SK-N-SH treated with all-trans-retinoic acid at 6 μM for 48 hours (cell line): ENCODE results near the gene DRC7.

Experiments
- ATAC-seq: fragments of 200-7000 bp; cut with Tn5 transposase; 3 replicates; pipeline ENCODE4 v1.9.1; 2020; ENCODE audit warnings: mild to moderate bottlenecking, moderate library complexity
- CREB5 ChIP-seq: fragments of 250-450 bp; sonication (Bioruptor Pico); IDR thresholded peaks from 2 replicates; pipeline ENCODE4 v1.5.1; 2020; ENCODE audit warnings: low read depth, mild to moderate bottlenecking, moderate library complexity
- CSDC2 ChIP-seq: fragments of 250-450 bp; sonication (Bioruptor Pico); IDR thresholded peaks from 2 replicates; pipeline ENCODE4 v1.5.0; 2020; ENCODE audit warnings: mild to moderate bottlenecking, moderate library complexity
- CSRNP3 ChIP-seq: fragments of 250-450 bp; sonication (Bioruptor Pico); IDR thresholded peaks from 2 replicates; pipeline ENCODE4 v1.5.1; 2021; ENCODE audit warnings: mild to moderate bottlenecking, moderate library complexity
- ESRRG ChIP-seq: fragments of 250-450 bp; sonication (Bioruptor Pico); IDR thresholded peaks from 2 replicates; pipeline ENCODE4 v1.6.1; 2021; ENCODE audit warnings: mild to moderate bottlenecking
- GLIS3 ChIP-seq: fragments of 250-450 bp; sonication (Bioruptor Pico); IDR thresholded peaks from 2 replicates; pipeline ENCODE4 v1.5.0; 2020; ENCODE audit warnings: mild to moderate bottlenecking, moderate library complexity
- ISL1 ChIP-seq: fragments of 250-450 bp; sonication (Bioruptor Pico); IDR thresholded peaks from 2 replicates; pipeline ENCODE4 v2.1.2; 2022; ENCODE audit warnings: mild to moderate bottlenecking, moderate library complexity
- PATZ1 ChIP-seq: fragments of 250-450 bp; sonication (Bioruptor Pico); IDR thresholded peaks from 2 replicates; pipeline ENCODE4 v1.8.0; 2020; ENCODE audit warnings: mild to moderate bottlenecking, moderate library complexity, borderline replicate concordance
- POU6F1 ChIP-seq: fragments of 250-450 bp; sonication (Bioruptor Pico); IDR thresholded peaks from 2 replicates; pipeline ENCODE4 v1.8.0; 2021; ENCODE audit warnings: low read depth, mild to moderate bottlenecking, moderate library complexity, borderline replicate concordance
- PPARA ChIP-seq: fragments of 250-450 bp; sonication (Bioruptor Pico); IDR thresholded peaks from 2 replicates; pipeline ENCODE4 v1.5.0; 2020; ENCODE audit warnings: mild to moderate bottlenecking, borderline replicate concordance
- RARB ChIP-seq: fragments of 250-450 bp; sonication (Bioruptor Pico); IDR thresholded peaks from 2 replicates; pipeline ENCODE4 v1.8.0; 2021; ENCODE audit warnings: mild to moderate bottlenecking, moderate library complexity
- SNAI2 ChIP-seq: fragments of 250-450 bp; sonication (Bioruptor Pico); IDR thresholded peaks from 2 replicates; pipeline ENCODE4 v1.5.0; 2020; ENCODE audit warnings: mild to moderate bottlenecking, moderate library complexity
- TCF4 ChIP-seq: fragments of 250-450 bp; sonication (Bioruptor Pico); IDR thresholded peaks from 2 replicates; pipeline ENCODE4 v1.8.0; 2021; ENCODE audit warnings: mild to moderate bottlenecking, moderate library complexity, borderline replicate concordance
- TOX ChIP-seq: fragments of 250-450 bp; sonication (Bioruptor Pico); IDR thresholded peaks from 2 replicates; pipeline ENCODE4 v1.8.0; 2021; ENCODE audit warnings: mild to moderate bottlenecking, moderate library complexity, borderline replicate concordance
- TSHZ2 ChIP-seq: fragments of 250-450 bp; sonication (Bioruptor Pico); IDR thresholded peaks from 2 replicates; pipeline ENCODE4 v1.5.0; 2020; ENCODE audit warnings: mild to moderate bottlenecking, moderate library complexity
- ZC3H10 ChIP-seq: fragments of 250-450 bp; sonication (Bioruptor Pico); IDR thresholded peaks from 2 replicates; pipeline ENCODE4 v1.5.1; 2021; ENCODE audit warnings: mild to moderate bottlenecking, moderate library complexity
- ZFP3 ChIP-seq: fragments of 250-450 bp; sonication (Bioruptor Pico); IDR thresholded peaks from 2 replicates; pipeline ENCODE4 v1.5.0; 2020; ENCODE audit warnings: mild to moderate bottlenecking, moderate library complexity
- ZFP30 ChIP-seq: fragments of 450-650 bp; formaldehyde crosslinking; IDR thresholded peaks from 2 replicates; pipeline ENCODE4 v1.5.0; 2022; ENCODE audit warnings: mild to moderate bottlenecking, moderate library complexity
- ZNF565 ChIP-seq: fragments of 450-650 bp; formaldehyde crosslinking; conservative IDR thresholded peaks from 2 replicates; pipeline ENCODE4 v1.5.0; 2020; ENCODE audit warnings: low read depth, mild to moderate bottlenecking, moderate library complexity
- ZNF70 ChIP-seq: fragments of 450-650 bp; formaldehyde crosslinking; IDR thresholded peaks from 2 replicates; pipeline ENCODE4 v1.5.0; 2020; ENCODE audit warnings: mild to moderate bottlenecking, moderate library complexity
- ZNF8 ChIP-seq: fragments of 450-650 bp; formaldehyde crosslinking; IDR thresholded peaks from 2 replicates; pipeline ENCODE4 v1.5.0; 2020; ENCODE audit warnings: mild to moderate bottlenecking, moderate library complexity

The DRC7 gene

GRCh38 chr16:57699899-57700298 is 5.3 kb downstream of the DRC7 start:
- ATAC-seq, result no peak
- TF ChIP-seq ISL1 (CRISPR knock-in tag) (no peak), ZNF565 (CRISPR knock-in tag) (no peak), GLIS3 (CRISPR knock-in tag) (no peak), SNAI2 (no peak), CREB5 (CRISPR knock-in tag) (no peak), PATZ1 (CRISPR knock-in tag) (no peak), TCF4 (CRISPR knock-in tag) (no peak), POU6F1 (CRISPR knock-in tag) (no peak), TSHZ2 (CRISPR knock-in tag) (no peak), RARB (CRISPR knock-in tag) (no peak), ZNF8 (CRISPR knock-in tag) (no peak), CSRNP3 (CRISPR knock-in tag) (no peak), ZFP3 (no peak), ZFP30 (no peak), ZC3H10 (CRISPR knock-in tag) (no peak), CSDC2 (CRISPR knock-in tag) (no peak), ESRRG (CRISPR knock-in tag) (no peak), TOX (no peak), PPARA (CRISPR knock-in tag) (no peak), ZNF70 (CRISPR knock-in tag) (no peak)

GRCh38 chr16:57700781-57701551 is 6.4 kb downstream of the DRC7 start:
- TF ChIP-seq ZNF70 (CRISPR knock-in tag) (no peak), ZFP30 (no peak), POU6F1 (CRISPR knock-in tag) (no peak), ISL1 (CRISPR knock-in tag) (no peak)
- TF ChIP-seq, all 23 proteins: peak for 0
- no peak for ATAC-seq
